Panc1 (cell line): ENCODE results near the gene PRDM12. TPM values are rescaled to one million over a fixed set of nuclear protein-coding genes. Genes with fewer than 3 reads are reported as not detected.

ENCODE experiments used
- ATAC-seq: fragments of 200-7000 bp; cut with Tn5 transposase; 2 replicates; pipeline ENCODE4 v1.9.1; 2020; ENCODE audit warnings: mild to moderate bottlenecking, moderate library complexity
- BruUV-seq: library from RNA; stranded (reverse); fragments of 400-500 nt; replicated peaks from 2 replicates; lab custom pipeline; 2021; lab: Mats Ljungman, UMichigan
- CTCF ChIA-PET: fragments of 300-600 bp; sonication (Branson Sonifier 250); formaldehyde crosslinking; loops from one replicate; lab custom pipeline; 2022; ENCODE audit warnings: antibody characterized with exemption; lab: Charles Lee
- POLR2A ChIA-PET: fragments of 300-600 bp; sonication (Branson Sonifier 250); formaldehyde crosslinking; loops from one replicate; lab custom pipeline; 2022; ENCODE audit warnings: antibody characterized with exemption; lab: Charles Lee
- DNase-seq: peaks from one replicate; pipeline ENCODE4 v3.0.0-alpha.2; 2010; ENCODE audit warnings: low read depth, low spot score
- H3K27ac ChIP-seq: 2 replicates; pipeline ENCODE4 v1.5.1; 2011; ENCODE audit warnings: mild to moderate bottlenecking, low read length, inconsistent platforms
- H3K27me3 ChIP-seq: fragments of 200-500 bp; sonication (Bioruptor generic); 2 replicates; pipeline ENCODE4 v1.6.0; 2014; ENCODE audit warnings: low read length, inconsistent platforms; ENCODE audit not compliant: control insufficient read depth, insufficient read depth
- H3K36me3 ChIP-seq: fragments of 200-500 bp; sonication (Bioruptor generic); 2 replicates; pipeline ENCODE4 v1.5.1; 2014; ENCODE audit warnings: inconsistent platforms, mild to moderate bottlenecking, low read length, moderate library complexity; ENCODE audit not compliant: control insufficient read depth, insufficient read depth
- H3K4me1 ChIP-seq: 2 replicates; pipeline ENCODE4 v1.5.1; 2011; ENCODE audit warnings: inconsistent platforms, mild to moderate bottlenecking, low read length, moderate library complexity; ENCODE audit not compliant: control insufficient read depth, insufficient read depth
- H3K4me3 ChIP-seq, 2 experiments: 2 replicates each; pipeline ENCODE4 v1.5.1; 2011 to 2012; ENCODE audit warnings: low read depth in 2 of 2, low read length in 2 of 2, mild to moderate bottlenecking in 2 of 2, inconsistent platforms in 1 of 2, moderate library complexity in 1 of 2
- H3K9me3 ChIP-seq: fragments of 200-500 bp; sonication (Bioruptor generic); 2 replicates; pipeline ENCODE4 v1.5.1; 2014; ENCODE audit warnings: low read depth, mild to moderate bottlenecking, inconsistent platforms, low read length, moderate library complexity; ENCODE audit not compliant: control insufficient read depth, insufficient read depth
- POLR2AphosphoS5 ChIP-seq: IDR thresholded peaks from 2 replicates; pipeline ENCODE4 v1.6.1; 2012; ENCODE audit warnings: mild to moderate bottlenecking, low read depth, low read length, moderate library complexity
- SIN3A ChIP-seq: IDR thresholded peaks from 2 replicates; pipeline ENCODE4 v1.6.1; 2012; ENCODE audit warnings: low read depth, mild to moderate bottlenecking, low read length, moderate library complexity, borderline replicate concordance; ENCODE audit not compliant: insufficient read depth
- TCF7L2 ChIP-seq: IDR thresholded peaks from 2 replicates; pipeline ENCODE4 v1.6.1; 2011; ENCODE audit warnings: mild to moderate bottlenecking, low read depth, low read length, inconsistent platforms
- in situ Hi-C: cut with HindIII; loops from 2 replicates; pipeline ENCODE4 v1.10.0; 2016; ENCODE audit warnings: low sequenced_read_pairs, low pct_unique_long_range_greater_than_20kb
- intact Hi-C: fragments of 100-400 bp; cut with micrococcal nuclease; formaldehyde crosslinking; loops from one replicate; pipeline ENCODE4 v1.10.0; 2022; ENCODE audit not compliant: unreplicated experiment
- total RNA-seq: library from RNA; stranded (reverse); gene quantifications from one replicate; pipeline ENCODE4 v1.2.1, GENCODE V29; 2021; ENCODE audit not compliant: unreplicated experiment
- TF ChIP-seq, protein P1 (sequence below): fragments of 450-650 bp; IDR thresholded peaks from 2 replicates; pipeline ENCODE4 v1.5.1; 2017; ENCODE audit warnings: mild to moderate bottlenecking
- TF ChIP-seq, protein P2 (sequence below), 2 experiments: IDR thresholded peaks; 2 replicates each; pipeline ENCODE4 v1.6.1; 2011 to 2012; ENCODE audit warnings: low read depth in 2 of 2, control low read depth in 1 of 2, low read length in 1 of 2, mild to moderate bottlenecking in 1 of 2, moderate library complexity in 1 of 2; ENCODE audit not compliant: insufficient read depth in 1 of 2

Gene PRDM12
- total RNA-seq, 1 experiment from 2014 or later: 0.08 TPM

DNA sequence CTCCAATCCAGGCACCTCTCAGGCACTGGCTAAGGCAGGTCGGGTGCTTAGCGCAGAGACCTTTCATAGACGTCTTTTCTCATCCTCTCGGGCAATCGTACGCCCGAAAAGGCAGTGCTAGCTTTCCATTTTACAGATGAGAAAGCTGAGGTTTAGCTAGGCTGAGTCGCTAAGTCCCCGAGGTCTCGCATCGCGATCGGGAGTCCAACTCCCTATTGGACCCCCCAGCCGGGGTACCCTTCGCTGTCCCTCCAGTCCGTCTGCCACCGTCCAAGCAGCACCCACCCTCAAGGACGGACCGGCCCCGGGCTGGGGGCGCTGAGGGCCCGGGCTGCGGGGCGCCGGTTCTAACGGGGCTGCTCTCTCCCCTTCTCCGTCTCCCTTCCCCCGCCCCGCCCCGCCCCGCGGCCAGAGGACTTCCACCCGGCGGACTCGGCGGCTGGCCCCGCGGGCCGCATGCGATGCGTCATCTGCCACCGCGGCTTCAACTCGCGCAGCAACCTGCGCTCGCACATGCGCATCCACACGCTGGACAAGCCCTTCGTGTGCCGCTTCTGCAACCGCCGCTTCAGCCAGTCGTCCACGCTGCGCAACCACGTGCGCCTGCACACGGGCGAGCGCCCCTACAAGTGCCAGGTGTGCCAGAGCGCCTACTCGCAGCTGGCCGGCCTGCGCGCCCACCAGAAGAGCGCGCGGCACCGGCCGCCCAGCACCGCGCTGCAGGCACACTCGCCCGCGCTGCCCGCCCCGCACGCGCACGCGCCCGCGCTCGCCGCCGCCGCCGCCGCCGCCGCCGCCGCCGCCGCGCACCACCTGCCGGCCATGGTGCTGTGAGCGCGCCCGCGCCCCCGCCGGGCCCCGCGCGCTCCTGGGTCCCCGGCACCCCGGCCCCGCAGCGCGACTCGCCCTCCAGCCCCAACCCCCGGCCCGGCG, 16.7 kb downstream of the PRDM12 start:
- no peaks in the 10 kb centered on the region for H3K36me3 ChIP-seq
- ATAC-seq (peak; percentile 87), DNase-seq (no peak)
- H3K4me1 ChIP-seq: no peaks in the 10 kb centered on the region
- no peak for TF ChIP-seq SIN3A
- peak; percentile 45; the same call in 1 of the 2 replicates for TF ChIP-seq POLR2AphosphoS5
- CTCF ChIA-PET: no interaction called here
- no peaks in the 10 kb centered on the region for H3K9me3 ChIP-seq
- in situ Hi-C loops (no loop called here), intact Hi-C loops (no loop called here)
- H3K4me3 ChIP-seq: peak overlapping the region; percentile 53 to 58
- no TSS peak for BruUV-seq
- H3K27me3 ChIP-seq: no peaks in the 10 kb centered on the region
- H3K27ac ChIP-seq: peak overlapping the region; percentile 54; the same call in 1 of the 2 replicates
- POLR2A ChIA-PET: no interaction called here

DNA sequence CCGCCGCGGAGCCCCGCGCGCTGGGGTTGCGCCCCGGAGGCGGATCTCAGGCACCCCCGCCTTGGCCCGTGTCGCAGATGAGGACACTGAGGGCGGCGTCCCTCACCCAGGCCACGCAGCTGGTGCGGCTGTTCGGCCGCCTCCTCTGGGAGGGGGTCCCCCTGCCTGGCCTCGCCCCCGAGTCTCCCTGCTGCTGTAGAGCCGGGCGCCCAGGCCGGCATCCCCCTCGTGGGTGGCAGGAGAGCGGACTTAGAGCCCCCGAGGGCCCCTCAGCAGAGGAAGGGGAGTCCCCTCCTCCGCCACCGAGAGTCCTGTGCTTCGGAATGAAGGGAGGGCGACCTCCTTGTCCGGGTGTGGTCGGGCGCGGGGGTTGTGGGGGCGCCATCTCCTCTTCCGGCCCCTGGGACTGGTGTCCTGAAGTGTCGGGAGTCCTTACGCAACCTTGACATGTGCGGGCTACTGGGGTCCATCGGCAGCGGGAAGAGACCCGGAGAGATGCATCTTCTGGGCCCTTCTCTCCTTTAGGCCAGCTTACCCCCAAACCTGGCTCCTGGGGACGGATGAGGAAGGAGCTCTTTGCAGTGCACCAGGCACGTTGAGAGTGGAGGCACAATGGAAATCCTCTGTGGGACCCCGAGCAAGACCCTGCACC, 17.5 kb downstream of the PRDM12 start:
- Histone ChIP-seq H3K36me3 (no peaks in the 10 kb centered on the region), H3K27ac (peak overlapping the region; percentile 39; the same call in 1 of the 2 replicates), H3K27me3 (no peaks in the 10 kb centered on the region), H3K9me3 (no peaks in the 10 kb centered on the region), H3K4me3 (peak overlapping the region; percentile 53 to 58), H3K4me1 (no peaks in the 10 kb centered on the region)
- in situ Hi-C loops (no loop called here), intact Hi-C loops (no loop called here)
- DNase-seq (no peak), ATAC-seq (peak; percentile 72)
- ChIA-PET CTCF (no interaction called here), POLR2A (no interaction called here)
- no TSS peak for BruUV-seq
- TF ChIP-seq, protein P1, sequence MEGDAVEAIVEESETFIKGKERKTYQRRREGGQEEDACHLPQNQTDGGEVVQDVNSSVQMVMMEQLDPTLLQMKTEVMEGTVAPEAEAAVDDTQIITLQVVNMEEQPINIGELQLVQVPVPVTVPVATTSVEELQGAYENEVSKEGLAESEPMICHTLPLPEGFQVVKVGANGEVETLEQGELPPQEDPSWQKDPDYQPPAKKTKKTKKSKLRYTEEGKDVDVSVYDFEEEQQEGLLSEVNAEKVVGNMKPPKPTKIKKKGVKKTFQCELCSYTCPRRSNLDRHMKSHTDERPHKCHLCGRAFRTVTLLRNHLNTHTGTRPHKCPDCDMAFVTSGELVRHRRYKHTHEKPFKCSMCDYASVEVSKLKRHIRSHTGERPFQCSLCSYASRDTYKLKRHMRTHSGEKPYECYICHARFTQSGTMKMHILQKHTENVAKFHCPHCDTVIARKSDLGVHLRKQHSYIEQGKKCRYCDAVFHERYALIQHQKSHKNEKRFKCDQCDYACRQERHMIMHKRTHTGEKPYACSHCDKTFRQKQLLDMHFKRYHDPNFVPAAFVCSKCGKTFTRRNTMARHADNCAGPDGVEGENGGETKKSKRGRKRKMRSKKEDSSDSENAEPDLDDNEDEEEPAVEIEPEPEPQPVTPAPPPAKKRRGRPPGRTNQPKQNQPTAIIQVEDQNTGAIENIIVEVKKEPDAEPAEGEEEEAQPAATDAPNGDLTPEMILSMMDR: no peak
- TF ChIP-seq POLR2AphosphoS5 (no peak), TCF7L2 (no peak), SIN3A (no peak)
- TF ChIP-seq, protein P2, sequence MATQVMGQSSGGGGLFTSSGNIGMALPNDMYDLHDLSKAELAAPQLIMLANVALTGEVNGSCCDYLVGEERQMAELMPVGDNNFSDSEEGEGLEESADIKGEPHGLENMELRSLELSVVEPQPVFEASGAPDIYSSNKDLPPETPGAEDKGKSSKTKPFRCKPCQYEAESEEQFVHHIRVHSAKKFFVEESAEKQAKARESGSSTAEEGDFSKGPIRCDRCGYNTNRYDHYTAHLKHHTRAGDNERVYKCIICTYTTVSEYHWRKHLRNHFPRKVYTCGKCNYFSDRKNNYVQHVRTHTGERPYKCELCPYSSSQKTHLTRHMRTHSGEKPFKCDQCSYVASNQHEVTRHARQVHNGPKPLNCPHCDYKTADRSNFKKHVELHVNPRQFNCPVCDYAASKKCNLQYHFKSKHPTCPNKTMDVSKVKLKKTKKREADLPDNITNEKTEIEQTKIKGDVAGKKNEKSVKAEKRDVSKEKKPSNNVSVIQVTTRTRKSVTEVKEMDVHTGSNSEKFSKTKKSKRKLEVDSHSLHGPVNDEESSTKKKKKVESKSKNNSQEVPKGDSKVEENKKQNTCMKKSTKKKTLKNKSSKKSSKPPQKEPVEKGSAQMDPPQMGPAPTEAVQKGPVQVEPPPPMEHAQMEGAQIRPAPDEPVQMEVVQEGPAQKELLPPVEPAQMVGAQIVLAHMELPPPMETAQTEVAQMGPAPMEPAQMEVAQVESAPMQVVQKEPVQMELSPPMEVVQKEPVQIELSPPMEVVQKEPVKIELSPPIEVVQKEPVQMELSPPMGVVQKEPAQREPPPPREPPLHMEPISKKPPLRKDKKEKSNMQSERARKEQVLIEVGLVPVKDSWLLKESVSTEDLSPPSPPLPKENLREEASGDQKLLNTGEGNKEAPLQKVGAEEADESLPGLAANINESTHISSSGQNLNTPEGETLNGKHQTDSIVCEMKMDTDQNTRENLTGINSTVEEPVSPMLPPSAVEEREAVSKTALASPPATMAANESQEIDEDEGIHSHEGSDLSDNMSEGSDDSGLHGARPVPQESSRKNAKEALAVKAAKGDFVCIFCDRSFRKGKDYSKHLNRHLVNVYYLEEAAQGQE (IDR thresholded peaks at IDR 0.05; ENCODE audit: insufficient read depth in 1 of 2, low read depth in 2 of 2, low read length in 1 of 2): no peak
